ENCODE results near the gene ACOT8. TPM values are rescaled to one million over a fixed set of nuclear protein-coding genes. Genes with fewer than 3 reads are reported as not detected.

Gene ACOT8
- total RNA-seq, 1 donor from 2014 or later: 15.9 TPM

- TF ChIP-seq CTCF (IDR thresholded peaks at IDR 0.05): no peak
- Mint-ChIP-seq H3K4me3 (ENCODE audit: unreplicated experiment) (no peak overlapping the region), H3K9me3 (ENCODE audit: low read depth) (no peaks in the 10 kb centered on the region), H3K27ac (ENCODE audit: unreplicated experiment) (no peak overlapping the region), H3K27me3 (ENCODE audit: low read depth) (no peaks in the 10 kb centered on the region), H3K4me1 (ENCODE audit: low read depth) (peaks cover 8% of the 10 kb centered on the region), H3K36me3 (ENCODE audit: low read depth) (no peaks in the 10 kb centered on the region)
- no peak for DNase-seq (ENCODE audit: low spot score)
These were observed 10.1 kb upstream of the ACOT8 start for GRCh38 chr20:45867136-45867818.

- no peak for TF ChIP-seq CTCF (IDR thresholded peaks at IDR 0.05)
These were observed 9.3 kb upstream of the ACOT8 start for GRCh38 chr20:45866454-45866853.

GRCh38 chr20:45863543-45864470 is 6.6 kb upstream of the ACOT8 start:
- no peak for TF ChIP-seq CTCF (IDR thresholded peaks at IDR 0.05)
- Mint-ChIP-seq H3K9me3 (ENCODE audit: low read depth) (no peaks in the 10 kb centered on the region), H3K36me3 (ENCODE audit: low read depth) (peaks cover 3% of the 10 kb centered on the region), H3K27ac (ENCODE audit: unreplicated experiment) (no peak overlapping the region), H3K4me1 (ENCODE audit: low read depth) (peaks cover 26% of the 10 kb centered on the region), H3K27me3 (ENCODE audit: low read depth) (no peaks in the 10 kb centered on the region), H3K4me3 (ENCODE audit: unreplicated experiment) (no peak overlapping the region)
- no peak for DNase-seq (ENCODE audit: low spot score)

More at GRCh38 chr20:45866454-45866853, 9.3 kb upstream of the ACOT8 start:
- Mint-ChIP-seq H3K36me3 (ENCODE audit: low read depth) (no peaks in the 10 kb centered on the region), H3K27ac (ENCODE audit: unreplicated experiment) (no peak overlapping the region), H3K27me3 (ENCODE audit: low read depth) (no peaks in the 10 kb centered on the region), H3K4me1 (ENCODE audit: low read depth) (peaks cover 8% of the 10 kb centered on the region), H3K9me3 (ENCODE audit: low read depth) (no peaks in the 10 kb centered on the region), H3K4me3 (ENCODE audit: unreplicated experiment) (no peak overlapping the region)
- no peak for DNase-seq (ENCODE audit: low spot score)

GRCh38 chr20:45861221-45862075 is 4.3 kb upstream of the ACOT8 start:
- TF ChIP-seq CTCF (IDR thresholded peaks at IDR 0.05): no peak
- Mint-ChIP-seq H3K4me3 (ENCODE audit: unreplicated experiment) (no peak overlapping the region), H3K27ac (ENCODE audit: unreplicated experiment) (no peak overlapping the region), H3K4me1 (ENCODE audit: low read depth) (peaks cover 35% of the 10 kb centered on the region), H3K27me3 (ENCODE audit: low read depth) (no peaks in the 10 kb centered on the region), H3K9me3 (ENCODE audit: low read depth) (no peaks in the 10 kb centered on the region), H3K36me3 (ENCODE audit: low read depth) (peaks cover 3% of the 10 kb centered on the region)
- DNase-seq (ENCODE audit: low spot score): no peak

All from chondrocyte (in vitro differentiated cells).